ENCODE results near the gene CPEB4. TPM values are rescaled to one million over a fixed set of nuclear protein-coding genes. Genes with fewer than 3 reads are reported as not detected.
A peak's percentile ranks its signal among the peaks of the same experiment; 100 is the strongest.

The CPEB4 gene
- total and polyA plus RNA-seq, 2 of the 4 experiments (the other 2 are of a cell fraction): 7.8 to 22.6 TPM

DNA sequence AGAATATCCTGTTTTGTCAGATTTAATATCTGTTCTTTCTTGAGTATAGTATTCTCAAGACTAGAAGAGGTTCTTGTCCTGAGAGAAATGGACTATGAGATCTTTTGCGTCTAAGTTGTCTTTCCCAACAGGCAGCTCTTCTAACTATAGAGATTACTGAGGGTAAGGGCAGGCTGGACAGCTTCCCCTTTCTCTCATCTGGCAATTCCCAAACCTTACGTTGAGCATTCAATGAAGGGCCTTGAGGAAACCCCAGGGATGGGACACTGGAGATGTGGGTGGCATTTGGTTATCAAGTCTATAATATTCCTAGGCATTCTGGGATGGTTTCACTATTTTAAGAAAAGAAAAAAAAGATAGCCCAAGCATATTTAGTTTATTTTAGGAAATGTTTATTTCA is 72.8 kb downstream of the CPEB4 start:
- Histone ChIP-seq H3K4ac (ENCODE audit: low read depth, low read length) (no peak overlapping the region), H3K9me3 (ENCODE audit: control insufficient read depth, insufficient read depth, low read length) (no peaks in the 10 kb centered on the region), H4K5ac (ENCODE audit: low read depth, low read length) (no peak overlapping the region), H3K27ac (ENCODE audit: insufficient read depth, low read length) (no peak overlapping the region), H3K9me1 (ENCODE audit: insufficient read depth, low read length) (peaks cover 1% of the 10 kb centered on the region), H3K18ac (ENCODE audit: low read depth, low read length) (no peak overlapping the region), H4K8ac (ENCODE audit: low read depth in 2 of 2, low read length in 2 of 2) (no peak overlapping the region), H3K36me3 (ENCODE audit: control insufficient read depth, insufficient read depth, low read length) (peaks cover 1% of the 10 kb centered on the region; the same call in 1 of the 2 replicates), H3K9ac (ENCODE audit: low read depth, low read length) (no peak overlapping the region), H2BK15ac (ENCODE audit: low read depth, low read length) (no peak overlapping the region), H3K79me1 (ENCODE audit: low read depth in 1 of 2, low read length in 2 of 2) (peaks cover 2 to 5% of the 10 kb centered on the region in 2 experiments; a peak in 2 of 4 replicates), H2BK5ac (ENCODE audit: low read depth, low read length, poor library complexity, severe bottlenecking) (no peak overlapping the region), H3K4me3 (ENCODE audit: insufficient read depth, low read depth, low read length) (no peak overlapping the region), H3K23ac (ENCODE audit: low read depth, low read length) (no peak overlapping the region), H3K4me2 (ENCODE audit: low read depth, low read length) (no peak overlapping the region), H2AK5ac (ENCODE audit: low read depth, low read length) (no peak overlapping the region), H2AK9ac (replicated peaks; ENCODE audit: low read depth, low read length, poor library complexity) (no peak overlapping the region), H3K56ac (ENCODE audit: extremely low read depth, insufficient read depth, low read length) (no peak overlapping the region), H3K4me1 (ENCODE audit: control insufficient read depth, insufficient read depth, low read length) (peaks cover 2% of the 10 kb centered on the region), H2BK20ac (ENCODE audit: low read depth, low read length) (no peak overlapping the region), H4K91ac (ENCODE audit: insufficient read depth, low read depth, low read length) (no peak overlapping the region), H2BK120ac (ENCODE audit: low read depth, low read length) (no peak overlapping the region), H3K14ac (replicated peaks; ENCODE audit: low read depth, low read length) (0 out of 2 replicates have a peak overlapping the region, but pooled peaks have one; percentile 29), H4K20me1 (ENCODE audit: insufficient read depth, low read length) (no peaks in the 10 kb centered on the region), H3K27me3 (ENCODE audit: control insufficient read depth, insufficient read depth, low read length) (no peaks in the 10 kb centered on the region), H2AFZ (replicated peaks; ENCODE audit: low read length, poor library complexity) (no peak overlapping the region)
- no peak for ATAC-seq (ENCODE audit: low read depth)
- in situ Hi-C loops (cut with MboI; ENCODE audit: low sequenced_read_pairs): no loop called here
- dilution Hi-C loops (cut with HindIII; ENCODE audit: low sequenced_read_pairs, unreplicated experiment): no loop called here
- no peak for DNase-seq
- ChIA-PET CTCF (interaction anchor here (0.6 to 1.0 kb wide), 2 partner anchors 35 to 326 kb away, joined by 3 to 4 read pairs; no protein-coding TSS in a partner anchor), POLR2A (ENCODE audit: unreplicated experiment) (no interaction called here)
- WGBS, 2 experiments (ENCODE audit: extremely low coverage in 2 of 2, insufficient read length in 1 of 2): no CpG with 5 or more reads among the region's 2 CpGs
- BruUV-seq (replicated peaks): no TSS peak
- TF ChIP-seq BHLHE40 (IDR thresholded peaks at IDR 0.05; ENCODE audit: low read depth, low read length) (no peak), RAD21 (IDR thresholded peaks at IDR 0.05; ENCODE audit: low read length) (no peak), NFE2L2 (IDR thresholded peaks at IDR 0.05; ENCODE audit: low read depth, low read length) (no peak), MXI1 (IDR thresholded peaks at IDR 0.05; ENCODE audit: borderline replicate concordance, low read depth, low read length) (no peak), FOS (IDR thresholded peaks at IDR 0.05; ENCODE audit: low read depth, low read length) (no peak), SMC3 (IDR thresholded peaks at IDR 0.05; ENCODE audit: low read depth, low read length) (no peak), CHD1 (IDR thresholded peaks at IDR 0.05; ENCODE audit: low read depth, low read length) (no peak), MAZ (IDR thresholded peaks at IDR 0.05; ENCODE audit: borderline replicate concordance, low read depth, low read length) (no peak)
- intact Hi-C loops (cut with micrococcal nuclease): loop anchor here (5.0 kb wide), 1 partner anchor 34 kb away; no protein-coding TSS in a partner anchor

Data from IMR-90 (cell line).